Adrenal gland (tissue), 12 donors: ENCODE data around the gene NFATC1. TPM values are rescaled to one million over a fixed set of nuclear protein-coding genes. Genes with fewer than 3 reads are reported as not detected.

ENCODE experiments used
- DNase-seq, 7 donors: peaks; one replicate each; pipeline ENCODE4 v3.0.0-alpha.2; 2019 to 2020
- H3K27ac ChIP-seq, 5 donors: fragments of 200-600 bp; sonication (generic) in 4 of 5; 1 replicate in 3 of 5; 2 replicates in 2 of 5; pipeline versions ENCODE4 v1.5.1 to v1.8.0; 2016 to 2020; ENCODE audit warnings: mild to moderate bottlenecking in 1 of 5
- H3K27me3 ChIP-seq: fragments of 200-600 bp; 2 replicates; pipeline ENCODE4 v1.8.0; 2021
- H3K36me3 ChIP-seq, 2 donors: fragments of 200-600 bp; replicated peaks in 1 of 2; 1 replicate in 1 of 2; 2 replicates in 1 of 2; pipeline versions ENCODE4 v1.5.1 to v1.8.0; 2018 to 2022
- H3K4me1 ChIP-seq, 2 donors: fragments of 200-600 bp; replicated peaks in 1 of 2; 1 replicate in 1 of 2; 2 replicates in 1 of 2; pipeline versions ENCODE4 v1.5.1 to v1.8.0; 2018 to 2021
- H3K4me3 ChIP-seq, 4 donors: fragments of 200-600 bp; sonication (generic) in 3 of 4; one replicate each; pipeline ENCODE4 v1.5.1; 2016 to 2018
- H3K9me3 ChIP-seq, 3 donors: fragments of 200-600 bp; sonication (generic) in 1 of 3; replicated peaks in 1 of 3; 1 replicate in 2 of 3; 2 replicates in 1 of 3; pipeline versions ENCODE4 v1.5.1 to v1.8.0; 2016 to 2021
- POLR2A ChIP-seq, 2 donors: fragments of 450-650 bp; IDR thresholded peaks; one replicate each; pipeline ENCODE4 v1.6.1; 2017; ENCODE audit warnings: antibody characterized with exemption in 2 of 2, mild to moderate bottlenecking in 2 of 2, moderate library complexity in 1 of 2
- WGBS, 4 donors: extraction: QIAGEN DNeasy Blood & Tissue Kit in 2 of 4; methylation state at CpG; one replicate each; pipeline versions ENCODE4 v1.1.5 to v1.1.7; 2013 to 2017; 5-methylcytosine and 5-hydroxymethylcytosine counted together
- intact Hi-C, 2 donors: fragments of 100-400 bp; cut with DNase I; formaldehyde crosslinking; loops; one replicate each; pipeline versions ENCODE4 v1.14.1 to v1.15.0; 2022 to 2023
- polyA plus RNA-seq, 3 donors: library from polyadenylated mRNA; stranded (reverse); fragments of 200-250 nt in 2 of 3; fragments of 350-450 nt in 1 of 3; fragmentation: Illumina TruSeq in 1 of 3; extraction: RNeasy Lipid Tissue Mini Kit (QIAGEN cat#74804) in 1 of 3; gene quantifications; one replicate each; pipeline ENCODE4 v1.2.3, GENCODE V29; 2013 to 2014
- total RNA-seq, 9 donors: library from RNA; depleted of rRNA in 4 of 9; stranded (reverse); fragments of >200 nt in 4 of 9; fragments of 120-200 nt in 1 of 9; fragmentation: NEBNext Ultra II Directional in 1 of 9; extraction: Animal tissue kit (Norgen Biotek cat#: 25700) in 1 of 9; gene quantifications; one replicate each; pipeline versions ENCODE4 v1.1.0 to v1.2.4, GENCODE V29; 2013 to 2023
- TF ChIP-seq, protein P1 (sequence below), 6 experiments: fragments of 450-650 bp in 4 of 6; fragments of 200-600 bp in 2 of 6; sonication (generic) in 1 of 6; IDR thresholded peaks; 1 replicate in 5 of 6; 2 replicates in 1 of 6; pipeline versions ENCODE4 v1.5.1 to v1.8.0; 2016 to 2021; ENCODE audit warnings: antibody characterized with exemption in 6 of 6, mild to moderate bottlenecking in 2 of 6, moderate library complexity in 1 of 6
- donor health status: healthy with polysubstance abuse.
- donor health status: Bipolar disorder and iron deficiency.
- donor health status: DM: yes; HTN: yes; CAD: no.
- donor health status: DM: no; HTN: no; CAD: no.
- donor health status: DM: no; HTN: no; CAD: no.
- donor health status: DM: yes; HTN: yes; CAD: no.

NFATC1 gene
- total and polyA plus RNA-seq, 12 donors, result 0.50 to 20.9 (median 6.7) TPM

- 78 to 86% (median 80%) methylated on average over 2 to 13 of the region's 13 CpGs for WGBS, 4 donors
- intact Hi-C loops, result no loop called here
- Histone ChIP-seq H3K27me3 (no peaks in the 10 kb centered on the region), H3K9me3 (no peaks in the 10 kb centered on the region), H3K36me3 (peaks cover 0 to 3% of the 10 kb centered on the region in 2 donors), H3K4me3 (no peak overlapping the region), H3K4me1 (no peaks in the 10 kb centered on the region), H3K27ac (no peak overlapping the region)
- TF ChIP-seq, protein P1, sequence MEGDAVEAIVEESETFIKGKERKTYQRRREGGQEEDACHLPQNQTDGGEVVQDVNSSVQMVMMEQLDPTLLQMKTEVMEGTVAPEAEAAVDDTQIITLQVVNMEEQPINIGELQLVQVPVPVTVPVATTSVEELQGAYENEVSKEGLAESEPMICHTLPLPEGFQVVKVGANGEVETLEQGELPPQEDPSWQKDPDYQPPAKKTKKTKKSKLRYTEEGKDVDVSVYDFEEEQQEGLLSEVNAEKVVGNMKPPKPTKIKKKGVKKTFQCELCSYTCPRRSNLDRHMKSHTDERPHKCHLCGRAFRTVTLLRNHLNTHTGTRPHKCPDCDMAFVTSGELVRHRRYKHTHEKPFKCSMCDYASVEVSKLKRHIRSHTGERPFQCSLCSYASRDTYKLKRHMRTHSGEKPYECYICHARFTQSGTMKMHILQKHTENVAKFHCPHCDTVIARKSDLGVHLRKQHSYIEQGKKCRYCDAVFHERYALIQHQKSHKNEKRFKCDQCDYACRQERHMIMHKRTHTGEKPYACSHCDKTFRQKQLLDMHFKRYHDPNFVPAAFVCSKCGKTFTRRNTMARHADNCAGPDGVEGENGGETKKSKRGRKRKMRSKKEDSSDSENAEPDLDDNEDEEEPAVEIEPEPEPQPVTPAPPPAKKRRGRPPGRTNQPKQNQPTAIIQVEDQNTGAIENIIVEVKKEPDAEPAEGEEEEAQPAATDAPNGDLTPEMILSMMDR (IDR thresholded peaks at IDR 0.05), result no peak
- TF ChIP-seq POLR2A (IDR thresholded peaks at IDR 0.05), result no peak
- peak in 1 of 7 donors; percentile 4 for DNase-seq
These were observed 137.4 kb downstream of the NFATC1 start for GRCh38 chr18:79533146-79533545.

GRCh38 chr18:79533591-79533990, 137.9 kb downstream of the NFATC1 start:
- Histone ChIP-seq H3K36me3 (no peaks in the 10 kb centered on the region), H3K27ac (no peak overlapping the region), H3K4me3 (no peak overlapping the region), H3K9me3 (no peaks in the 10 kb centered on the region), H3K4me1 (no peaks in the 10 kb centered on the region), H3K27me3 (no peaks in the 10 kb centered on the region)
- 82 to 90% (median 85%) methylated on average over 5 to 9 of the region's 9 CpGs for WGBS, 4 donors
- TF ChIP-seq, protein P1 (IDR thresholded peaks at IDR 0.05), result no peak
- no peak for TF ChIP-seq POLR2A (IDR thresholded peaks at IDR 0.05)
- peak in 1 of 7 donors; percentile 4 for DNase-seq
- intact Hi-C loops, result no loop called here

DNA sequence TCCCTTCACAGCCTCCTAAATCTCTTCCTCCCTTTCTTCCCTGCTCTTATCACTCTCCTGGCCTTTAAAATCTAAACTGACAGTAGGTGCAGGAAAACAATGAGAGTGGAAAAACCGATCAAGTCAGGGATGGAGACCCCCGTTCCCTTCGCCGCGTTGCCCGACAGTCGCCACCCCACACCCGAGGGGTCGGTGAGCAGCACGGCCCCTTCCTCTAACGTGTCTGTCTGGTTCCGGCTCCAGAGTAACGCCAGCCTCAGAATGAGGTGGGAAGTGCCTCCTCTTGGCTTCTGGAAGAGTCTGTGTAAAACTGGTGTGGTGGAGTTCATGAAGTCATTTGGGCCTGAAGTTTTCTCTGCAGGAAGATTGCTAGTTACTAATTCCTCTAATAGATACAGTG, 138.6 kb downstream of the NFATC1 start:
- Histone ChIP-seq H3K27ac (no peak overlapping the region), H3K9me3 (no peaks in the 10 kb centered on the region), H3K27me3 (no peaks in the 10 kb centered on the region), H3K36me3 (no peaks in the 10 kb centered on the region), H3K4me3 (no peak overlapping the region), H3K4me1 (no peaks in the 10 kb centered on the region)
- TF ChIP-seq POLR2A (IDR thresholded peaks at IDR 0.05), result no peak
- TF ChIP-seq, protein P1 (IDR thresholded peaks at IDR 0.05), result no peak
- intact Hi-C loops, result no loop called here
- 77 to 79% (median 78%) methylated on average over 12 to 13 of the region's 13 CpGs for WGBS, 4 donors
- DNase-seq, result no peak

DNA sequence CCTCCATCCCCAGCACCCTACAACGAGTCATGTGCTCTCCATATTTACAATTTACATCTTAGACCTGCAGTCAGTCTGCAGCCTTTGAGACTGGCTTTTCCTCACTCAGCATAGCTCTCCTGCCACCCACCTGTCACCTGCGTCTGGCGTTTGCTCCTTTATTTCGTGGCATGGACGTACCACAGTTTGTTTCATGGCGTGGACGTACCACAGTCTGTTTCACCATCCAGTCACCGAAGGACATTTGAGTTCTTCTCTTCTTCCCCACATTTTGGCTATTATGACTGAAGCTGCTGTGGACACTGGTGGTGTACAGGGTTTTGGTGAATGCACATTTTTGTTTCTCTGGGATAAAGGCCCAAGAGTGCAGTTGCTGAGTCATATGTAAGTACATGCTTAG, 142.0 kb downstream of the NFATC1 start:
- H3K9me3 ChIP-seq, result no peaks in the 10 kb centered on the region
- DNase-seq, result no peak
- no peaks in the 10 kb centered on the region for H3K36me3 ChIP-seq
- no peaks in the 10 kb centered on the region for H3K4me1 ChIP-seq
- TF ChIP-seq, protein P1 (IDR thresholded peaks at IDR 0.05), result no peak
- TF ChIP-seq POLR2A (IDR thresholded peaks at IDR 0.05), result no peak
- H3K27me3 ChIP-seq, result no peaks in the 10 kb centered on the region
- no peak overlapping the region for H3K4me3 ChIP-seq
- intact Hi-C loops, result no loop called here
- WGBS, 4 donors, result 89 to 93% (median 90%) methylated on average over 8 of the region's 8 CpGs
- no peak overlapping the region for H3K27ac ChIP-seq
